GM19452 (cell line): ENCODE data around the gene MPRIP.
"Not testable (repeated sequence)": the region's sequence is repeated elsewhere in the genome, so short reads cannot be mapped to it uniquely, and the experiment has no call there.

Source experiments
- ATAC-seq: cut with Tn5 transposase; IDR thresholded peaks from one replicate; pipeline ENCODE4 v1.9.1; 2021; ENCODE audit not compliant: unreplicated experiment

Gene MPRIP

GRCh38 chr17:17180741-17181525 is 138.7 kb downstream of the MPRIP start:
- no peak for ATAC-seq

GRCh38 chr17:17181666-17182597 is 139.7 kb downstream of the MPRIP start:
- no peak for ATAC-seq

- ATAC-seq = no peak
Measured at GRCh38 chr17:17182598-17183136, 140.4 kb downstream of the MPRIP start.

GRCh38 chr17:17183744-17184143 is 141.5 kb downstream of the MPRIP start:
- ATAC-seq = no peak

GRCh38 chr17:17184985-17185757 is 142.9 kb downstream of the MPRIP start:
- not testable (repeated sequence) for ATAC-seq

- no peak for ATAC-seq
Measured at GRCh38 chr17:17186051-17186450, 143.8 kb downstream of the MPRIP start.

- no peak for ATAC-seq
Measured at GRCh38 chr17:17186551-17187505, 144.6 kb downstream of the MPRIP start.

- no peak for ATAC-seq
Measured at GRCh38 chr17:17188586-17188985, 146.3 kb downstream of the MPRIP start.

GRCh38 chr17:17189559-17189958 is 147.3 kb downstream of the MPRIP start:
- ATAC-seq = no peak

GRCh38 chr17:17190188-17190587 is 147.9 kb downstream of the MPRIP start:
- no peak for ATAC-seq

GRCh38 chr17:17191346-17191792 is 149.1 kb downstream of the MPRIP start:
- no peak for ATAC-seq

GRCh38 chr17:17191961-17192381 is 149.7 kb downstream of the MPRIP start:
- no peak for ATAC-seq

- not testable (repeated sequence) for ATAC-seq
Measured at GRCh38 chr17:17195466-17195865, 153.2 kb downstream of the MPRIP start.

GRCh38 chr17:17196776-17197175 is 154.5 kb downstream of the MPRIP start:
- ATAC-seq = no peak

GRCh38 chr17:17198281-17198680 is 156.0 kb downstream of the MPRIP start:
- no peak for ATAC-seq

- no peak for ATAC-seq
Measured at GRCh38 chr17:17200311-17200710, 158.1 kb downstream of the MPRIP start.

- ATAC-seq = no peak
Measured at GRCh38 chr17:17200831-17201230, 158.6 kb downstream of the MPRIP start.

- ATAC-seq = no peak
Measured at GRCh38 chr17:17201271-17201670, 159.0 kb downstream of the MPRIP start.

GRCh38 chr17:17201907-17202306 is 159.7 kb downstream of the MPRIP start:
- ATAC-seq = no peak
